Neural progenitor cell (in vitro differentiated cells): ENCODE results near the gene TLNRD1. TPM values are rescaled to one million over a fixed set of nuclear protein-coding genes. Genes with fewer than 3 reads are reported as not detected.

Experiments
- DNase-seq: peaks from one replicate; pipeline ENCODE4 v3.0.0-alpha.2; 2016; ENCODE audit warnings: low spot score
- H2AFZ ChIP-seq: fragments of 200-600 bp; sonication (generic); replicated peaks from 2 replicates; pipeline ENCODE4 v1.6.1; 2016; ENCODE audit warnings: antibody characterized with exemption
- H3F3A ChIP-seq: fragments of 200-600 bp; sonication (generic); 2 replicates; pipeline ENCODE4 v1.6.1; 2016; ENCODE audit warnings: antibody characterized with exemption, low read depth
- H3K27ac ChIP-seq: fragments of 200-600 bp; sonication (generic); 2 replicates; pipeline ENCODE4 v1.5.1; 2016; ENCODE audit warnings: mild to moderate bottlenecking
- H3K27me3 ChIP-seq: fragments of 200-600 bp; sonication (generic); 2 replicates; pipeline ENCODE4 v1.6.1; 2016; ENCODE audit warnings: mild to moderate bottlenecking, moderate library complexity
- H3K36me3 ChIP-seq: fragments of 200-600 bp; sonication (generic); 2 replicates; pipeline ENCODE4 v1.5.1; 2016
- H3K4me1 ChIP-seq: fragments of 200-600 bp; sonication (generic); 2 replicates; pipeline ENCODE4 v1.6.1; 2016; ENCODE audit warnings: mixed run types
- H3K4me2 ChIP-seq: fragments of 200-600 bp; sonication (generic); 2 replicates; pipeline ENCODE4 v1.6.1; 2016
- H3K4me3 ChIP-seq: fragments of 200-600 bp; sonication (generic); 2 replicates; pipeline ENCODE4 v1.5.1; 2016
- H3K79me2 ChIP-seq: fragments of 200-600 bp; sonication (generic); 2 replicates; pipeline ENCODE4 v1.6.1; 2016; ENCODE audit warnings: low read depth
- H3K9ac ChIP-seq: fragments of 200-600 bp; sonication (generic); 2 replicates; pipeline ENCODE4 v1.6.1; 2016
- H3K9me3 ChIP-seq: fragments of 200-600 bp; sonication (generic); 2 replicates; pipeline ENCODE4 v1.5.1; 2016; ENCODE audit warnings: low read depth
- H4K20me1 ChIP-seq: fragments of 200-600 bp; sonication (generic); 2 replicates; pipeline ENCODE4 v1.6.1; 2016; ENCODE audit warnings: low read depth
- H3K27ac Mint-ChIP-seq: 3 replicates; pipeline ENCODE4 v1.8.0; 2021; ENCODE audit warnings: mixed read lengths
- H3K27me3 Mint-ChIP-seq: 2 replicates; pipeline ENCODE4 v1.8.0; 2022; ENCODE audit warnings: low read depth, mild to moderate bottlenecking, inconsistent platforms, moderate library complexity, mixed read lengths; ENCODE audit not compliant: insufficient read depth
- H3K36me3 Mint-ChIP-seq: 3 replicates; pipeline ENCODE4 v1.8.0; 2021; ENCODE audit warnings: mixed read lengths
- H3K4me1 Mint-ChIP-seq: 3 replicates; pipeline ENCODE4 v1.8.0; 2021; ENCODE audit warnings: mixed read lengths
- H3K4me3 Mint-ChIP-seq: 3 replicates; pipeline ENCODE4 v1.8.0; 2021; ENCODE audit warnings: mild to moderate bottlenecking, moderate library complexity, mixed read lengths
- H3K9me3 Mint-ChIP-seq: 3 replicates; pipeline ENCODE4 v1.8.0; 2020; ENCODE audit warnings: mixed read lengths
- CTCF ChIP-seq: fragments of 200-600 bp; sonication (generic); IDR thresholded peaks from 2 replicates; pipeline ENCODE4 v1.5.1; 2017; ENCODE audit warnings: antibody characterized with exemption, mild to moderate bottlenecking
- EZH2 ChIP-seq: fragments of 200-600 bp; sonication (generic); IDR thresholded peaks from 2 replicates; pipeline ENCODE4 v1.6.1; 2017; ENCODE audit warnings: antibody characterized with exemption, mild to moderate bottlenecking, moderate library complexity
- EZH2phosphoT487 ChIP-seq: fragments of 200-600 bp; sonication (generic); IDR thresholded peaks from 2 replicates; pipeline ENCODE4 v1.6.1; 2017; ENCODE audit warnings: antibody characterized with exemption
- total RNA-seq: library from RNA; depleted of rRNA; stranded (reverse); fragments of >200 nt; gene quantifications from 2 replicates; pipeline ENCODE4 v1.2.3, GENCODE V29; 2015; ENCODE audit warnings: low replicate concordance

Gene TLNRD1
- total RNA-seq, 1 donor from 2014 or later: 7.3 TPM

- no peak for TF ChIP-seq EZH2phosphoT487
- TF ChIP-seq CTCF: no peak
- no peak for TF ChIP-seq EZH2
- Histone ChIP-seq H3K27ac (no peak overlapping the region), H3K4me1 (peaks cover 4% of the 10 kb centered on the region), H3K36me3 (peaks cover 4% of the 10 kb centered on the region), H4K20me1 (peaks cover 18% of the 10 kb centered on the region), H3K4me3 (no peak overlapping the region), H3K27me3 (peaks cover 10% of the 10 kb centered on the region), H3K79me2 (peaks cover 40% of the 10 kb centered on the region), H3K9ac (no peak overlapping the region), H3F3A (no peaks in the 10 kb centered on the region), H3K9me3 (no peaks in the 10 kb centered on the region), H3K4me2 (no peak overlapping the region), H2AFZ (no peak overlapping the region)
- peaks cover 21% of the 10 kb centered on the region for H3K36me3 Mint-ChIP-seq
- H3K4me3 Mint-ChIP-seq: no peak overlapping the region
- no peaks in the 10 kb centered on the region for H3K27me3 Mint-ChIP-seq
- no peaks in the 10 kb centered on the region for H3K9me3 Mint-ChIP-seq
- H3K27ac Mint-ChIP-seq: no peak overlapping the region
- H3K4me1 Mint-ChIP-seq: peaks cover 17% of the 10 kb centered on the region
- no peak for DNase-seq
Observed at GRCh38 chr15:81007428-81008064, 6.8 kb downstream of the TLNRD1 start.

DNA sequence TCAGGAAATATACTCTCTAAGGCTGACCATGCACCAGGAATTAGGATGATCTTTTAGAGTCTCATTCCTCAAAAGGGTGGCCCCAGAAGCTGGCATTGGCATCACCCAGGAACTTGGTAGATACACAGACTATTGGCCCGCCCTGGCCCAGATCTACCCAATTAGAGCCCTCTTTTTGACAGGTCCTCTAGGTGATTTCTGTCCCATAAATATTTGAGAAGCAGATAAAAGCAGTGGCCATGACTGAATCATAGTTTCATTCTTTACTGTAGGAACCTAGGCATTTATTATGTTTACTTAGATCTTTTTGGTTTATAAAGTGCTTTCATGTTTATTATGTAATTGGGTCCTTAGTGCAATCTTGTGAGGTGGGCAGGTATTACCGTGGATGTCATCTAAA lies 7.6 kb downstream of the TLNRD1 start:
- no peaks in the 10 kb centered on the region for H3K9me3 ChIP-seq
- TF ChIP-seq EZH2 (no peak), EZH2phosphoT487 (no peak)
- peaks cover 2% of the 10 kb centered on the region for H3K27me3 ChIP-seq
- H3F3A ChIP-seq: no peaks in the 10 kb centered on the region
- no peak for DNase-seq
- Mint-ChIP-seq H3K9me3 (no peaks in the 10 kb centered on the region), H3K4me1 (peaks cover 17% of the 10 kb centered on the region), H3K27ac (no peak overlapping the region), H3K4me3 (no peak overlapping the region), H3K36me3 (peaks cover 18% of the 10 kb centered on the region), H3K27me3 (no peaks in the 10 kb centered on the region)
- no peak overlapping the region for H3K4me2 ChIP-seq
- peaks cover 32% of the 10 kb centered on the region for H3K79me2 ChIP-seq
- H4K20me1 ChIP-seq: peaks cover 11% of the 10 kb centered on the region
- H3K27ac ChIP-seq: no peak overlapping the region
- H2AFZ ChIP-seq: no peak overlapping the region
- H3K4me1 ChIP-seq: peaks cover 4% of the 10 kb centered on the region
- no peak overlapping the region for H3K9ac ChIP-seq
- no peak overlapping the region for H3K4me3 ChIP-seq
- peaks cover 4% of the 10 kb centered on the region for H3K36me3 ChIP-seq

- Histone ChIP-seq H3K9me3 (no peaks in the 10 kb centered on the region), H3K36me3 (no peaks in the 10 kb centered on the region), H3K4me2 (no peak overlapping the region), H3K27me3 (no peaks in the 10 kb centered on the region), H3K9ac (no peak overlapping the region), H3K4me3 (no peak overlapping the region), H3K79me2 (peaks cover 15% of the 10 kb centered on the region), H4K20me1 (no peaks in the 10 kb centered on the region), H3F3A (no peaks in the 10 kb centered on the region), H3K27ac (no peak overlapping the region), H3K4me1 (no peaks in the 10 kb centered on the region), H2AFZ (no peak overlapping the region)
- no peak overlapping the region for H3K4me3 Mint-ChIP-seq
- H3K27me3 Mint-ChIP-seq: peaks cover 3% of the 10 kb centered on the region
- H3K9me3 Mint-ChIP-seq: peaks cover 1% of the 10 kb centered on the region
- no peak overlapping the region for H3K27ac Mint-ChIP-seq
- H3K36me3 Mint-ChIP-seq: peaks cover 11% of the 10 kb centered on the region
- H3K4me1 Mint-ChIP-seq: peaks cover 10% of the 10 kb centered on the region
- TF ChIP-seq CTCF: no peak
- no peak for TF ChIP-seq EZH2
- no peak for TF ChIP-seq EZH2phosphoT487
- no peak for DNase-seq
Observed at GRCh38 chr15:81010086-81010485, 9.4 kb downstream of the TLNRD1 start.

GRCh38 chr15:81011593-81011992 lies 10.9 kb downstream of the TLNRD1 start:
- no peak overlapping the region for H3K27ac Mint-ChIP-seq
- Histone ChIP-seq H3K27ac (no peak overlapping the region), H3K9me3 (no peaks in the 10 kb centered on the region), H3K27me3 (no peaks in the 10 kb centered on the region), H2AFZ (no peak overlapping the region), H3K4me1 (peaks cover 6% of the 10 kb centered on the region), H3K4me2 (no peak overlapping the region), H3K4me3 (no peak overlapping the region), H3F3A (peaks cover 10% of the 10 kb centered on the region), H3K36me3 (no peaks in the 10 kb centered on the region), H3K79me2 (peaks cover 5% of the 10 kb centered on the region), H3K9ac (no peak overlapping the region), H4K20me1 (no peaks in the 10 kb centered on the region)
- no peak for DNase-seq
- peaks cover 11% of the 10 kb centered on the region for H3K36me3 Mint-ChIP-seq
- no peak for TF ChIP-seq EZH2phosphoT487
- no peak for TF ChIP-seq EZH2
- TF ChIP-seq CTCF: no peak
- H3K4me3 Mint-ChIP-seq: no peak overlapping the region
- H3K4me1 Mint-ChIP-seq: peaks cover 20% of the 10 kb centered on the region
- peaks cover 3% of the 10 kb centered on the region for H3K27me3 Mint-ChIP-seq
- H3K9me3 Mint-ChIP-seq: peaks cover 1% of the 10 kb centered on the region
